Subcutaneous abdominal adipose tissue (tissue), 5 donors: Measurements from ENCODE around the gene ZNF624.

Source experiments
- H3K27ac ChIP-seq: one replicate; pipeline ENCODE4 v1.7.0; 2013; ENCODE audit warnings: low read depth, mild to moderate bottlenecking, inconsistent platforms, low read length, moderate library complexity
- H3K27me3 ChIP-seq, 5 donors: one replicate each; pipeline ENCODE4 v1.7.0; 2013; ENCODE audit warnings: low read length in 5 of 5, inconsistent platforms in 1 of 5; ENCODE audit not compliant: control insufficient read depth in 5 of 5, insufficient read depth in 4 of 5
- H3K36me3 ChIP-seq, 5 donors: one replicate each; pipeline ENCODE4 v1.7.0; 2013; ENCODE audit warnings: low read length in 5 of 5; ENCODE audit not compliant: control insufficient read depth in 5 of 5, insufficient read depth in 5 of 5
- H3K4me1 ChIP-seq, 5 donors: one replicate each; pipeline ENCODE4 v1.7.0; 2013; ENCODE audit warnings: low read length in 5 of 5, mild to moderate bottlenecking in 3 of 5, moderate library complexity in 1 of 5; ENCODE audit not compliant: control insufficient read depth in 5 of 5, insufficient read depth in 5 of 5
- H3K4me3 ChIP-seq, 5 donors: one replicate each; pipeline ENCODE4 v1.7.0; 2013; ENCODE audit warnings: low read length in 5 of 5, low read depth in 1 of 5
- H3K9ac ChIP-seq, 5 donors: one replicate each; pipeline ENCODE4 v1.7.0; 2013; ENCODE audit warnings: low read length in 5 of 5, mild to moderate bottlenecking in 4 of 5, moderate library complexity in 3 of 5
- H3K9me3 ChIP-seq, 5 donors: one replicate each; pipeline ENCODE4 v1.7.0; 2013; ENCODE audit warnings: low read length in 5 of 5; ENCODE audit not compliant: control insufficient read depth in 5 of 5
- donor health status: healthy.
- donor health status: healthy.
- donor health status: healthy.
- donor health status: healthy.
- donor health status: healthy.

The ZNF624 gene

DNA sequence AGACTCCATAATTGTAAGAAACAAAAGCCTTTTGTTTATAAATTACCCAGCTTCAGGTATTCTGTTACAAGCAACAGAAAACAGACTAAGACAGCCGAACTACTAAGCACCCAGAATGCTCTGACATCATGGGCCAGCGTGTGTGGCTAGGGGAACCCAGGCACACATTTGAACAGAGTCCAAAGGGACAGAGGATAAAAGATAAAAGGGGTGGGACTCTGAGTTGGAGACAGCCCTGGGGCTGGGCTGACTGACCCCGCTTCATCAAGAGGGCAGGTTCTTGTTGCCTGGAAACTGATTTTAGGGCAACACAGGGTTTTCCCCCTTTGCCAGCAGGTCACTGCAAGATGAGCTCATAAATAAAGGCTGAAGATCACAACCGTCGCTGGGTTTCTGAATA, 54.1 kb downstream of the ZNF624 start:
- H3K27ac ChIP-seq = no peak overlapping the region

DNA sequence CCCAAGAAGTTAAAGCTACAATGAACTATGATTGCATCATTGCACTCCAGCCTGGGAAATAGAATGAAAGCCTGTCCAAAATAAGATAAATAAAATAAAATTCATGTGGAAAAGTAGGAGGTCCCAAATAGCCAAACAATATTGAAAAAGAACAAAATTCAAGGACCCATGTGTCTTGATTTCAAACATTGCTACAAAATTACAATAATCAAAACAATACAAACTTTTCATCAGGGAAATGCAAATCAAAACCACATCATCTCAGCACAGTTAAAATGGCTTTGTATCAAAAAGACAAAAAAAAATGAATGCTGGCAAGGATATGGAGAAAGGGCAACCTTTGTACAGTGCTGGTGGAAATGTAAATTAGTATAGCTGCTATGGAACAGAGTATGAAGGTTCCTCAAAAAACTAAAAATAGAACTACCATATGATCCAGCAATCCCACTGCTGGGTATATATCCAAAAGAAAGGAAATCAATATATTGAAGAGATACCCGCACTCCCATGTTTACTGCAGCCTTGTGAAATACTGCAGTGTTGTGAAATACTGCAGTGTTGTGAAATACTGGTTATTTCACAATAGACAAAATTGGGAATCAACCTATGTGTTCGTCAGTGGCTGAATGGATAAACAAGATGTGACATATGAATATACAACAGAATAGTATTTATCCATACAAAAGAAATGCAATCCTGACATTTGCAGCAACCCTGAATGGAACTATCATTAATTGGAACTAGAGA, 60.1 kb downstream of the ZNF624 start:
- H3K27me3 ChIP-seq = no peaks in the 10 kb centered on the region
- no peak overlapping the region for H3K27ac ChIP-seq
- H3K9me3 ChIP-seq = no peaks in the 10 kb centered on the region
- peaks cover 0 to 20% (median 11%) of the 10 kb centered on the region in 5 donors for H3K4me1 ChIP-seq
- H3K9ac ChIP-seq = no peak overlapping the region
- H3K36me3 ChIP-seq = no peaks in the 10 kb centered on the region
- no peak overlapping the region for H3K4me3 ChIP-seq

More for the DNA sequence above, 54.1 kb downstream of the ZNF624 start:
- Histone ChIP-seq H3K27me3 (no peaks in the 10 kb centered on the region), H3K4me1 (no peaks in the 10 kb centered on the region), H3K4me3 (no peak overlapping the region), H3K9ac (no peak overlapping the region), H3K36me3 (no peaks in the 10 kb centered on the region), H3K9me3 (peaks cover 0 to 17% (median 8%) of the 10 kb centered on the region in 5 donors)

DNA sequence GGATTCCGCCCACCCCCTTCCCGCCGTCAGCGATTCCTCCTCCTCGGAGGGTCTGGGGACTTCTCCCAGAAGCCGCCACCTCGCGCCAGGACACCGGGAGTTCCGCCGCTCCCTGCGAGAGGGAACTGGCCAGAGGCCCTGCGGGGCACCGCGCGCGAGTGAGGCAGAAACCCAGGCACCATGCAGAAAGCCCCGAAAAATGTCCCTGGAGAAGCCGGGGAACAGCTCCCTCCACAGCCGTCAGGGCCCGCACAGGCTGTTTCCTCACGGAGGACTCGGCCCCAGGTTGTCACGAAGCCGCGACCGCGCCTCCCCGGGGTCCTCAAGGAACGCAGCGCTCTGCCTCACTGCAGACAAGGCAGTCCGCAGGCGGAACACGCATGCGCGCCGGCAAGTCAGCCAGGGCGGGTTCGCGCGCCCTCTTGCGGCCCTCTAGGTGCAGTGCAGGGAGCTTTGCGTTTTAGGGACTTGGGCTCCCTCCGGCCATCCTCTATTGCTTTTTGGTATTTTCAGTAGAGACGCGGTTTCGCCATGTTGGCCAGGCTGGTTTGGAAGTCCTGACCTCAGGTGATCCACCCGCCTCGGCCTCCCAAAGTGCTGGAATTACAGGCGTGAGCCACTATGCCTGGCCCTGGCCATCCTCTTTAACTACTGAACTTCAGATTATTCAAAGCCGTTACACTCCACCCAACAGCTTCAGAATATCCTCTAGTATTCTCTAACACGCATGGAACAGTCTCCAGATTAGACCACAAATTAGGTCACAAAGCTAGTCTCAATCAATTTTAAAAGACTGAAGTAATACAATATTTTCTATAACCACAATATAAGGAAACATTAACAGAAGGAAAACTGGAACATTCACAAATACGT, 64.3 kb downstream of the ZNF624 start:
- peak overlapping the region; percentile 60 for H3K27ac ChIP-seq
- H3K27me3 ChIP-seq = no peaks in the 10 kb centered on the region
- no peaks in the 10 kb centered on the region for H3K36me3 ChIP-seq
- no peaks in the 10 kb centered on the region for H3K9me3 ChIP-seq
- peak overlapping the region in 4 of 5 donors; percentile 68 to 82 (median 76) for H3K9ac ChIP-seq
- H3K4me1 ChIP-seq = peaks cover under 1 to 33% (median 22%) of the 10 kb centered on the region in 5 donors
- peak overlapping the region; percentile 40 to 79 (median 77) for H3K4me3 ChIP-seq

DNA sequence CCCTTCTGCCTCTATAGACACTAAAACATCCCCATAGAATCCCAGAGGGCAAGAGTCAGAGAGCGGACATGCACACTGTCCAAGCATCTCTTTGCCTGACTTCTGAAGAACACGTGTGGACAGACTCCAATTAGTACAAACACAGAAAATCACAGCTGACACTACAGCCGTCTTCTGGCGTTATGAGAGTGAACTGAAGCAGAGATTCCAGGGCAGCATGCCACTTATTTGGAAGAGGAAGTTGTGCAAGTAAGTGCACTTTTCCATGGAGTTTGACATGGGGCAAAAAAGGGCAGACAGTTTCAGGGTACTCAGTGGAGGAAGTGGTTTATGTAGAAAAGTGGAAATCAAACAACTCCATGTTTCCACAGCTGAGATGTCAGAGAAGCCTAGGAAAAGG, 67.9 kb downstream of the ZNF624 start:
- no peak overlapping the region for H3K27ac ChIP-seq
- no peaks in the 10 kb centered on the region for H3K27me3 ChIP-seq
- peaks cover 2 to 29% (median 26%) of the 10 kb centered on the region in 5 donors for H3K4me1 ChIP-seq
- H3K36me3 ChIP-seq = no peaks in the 10 kb centered on the region
- H3K4me3 ChIP-seq = no peak overlapping the region
- peak overlapping the region in 1 of 5 donors; percentile 17 for H3K9ac ChIP-seq
- no peaks in the 10 kb centered on the region for H3K9me3 ChIP-seq

DNA sequence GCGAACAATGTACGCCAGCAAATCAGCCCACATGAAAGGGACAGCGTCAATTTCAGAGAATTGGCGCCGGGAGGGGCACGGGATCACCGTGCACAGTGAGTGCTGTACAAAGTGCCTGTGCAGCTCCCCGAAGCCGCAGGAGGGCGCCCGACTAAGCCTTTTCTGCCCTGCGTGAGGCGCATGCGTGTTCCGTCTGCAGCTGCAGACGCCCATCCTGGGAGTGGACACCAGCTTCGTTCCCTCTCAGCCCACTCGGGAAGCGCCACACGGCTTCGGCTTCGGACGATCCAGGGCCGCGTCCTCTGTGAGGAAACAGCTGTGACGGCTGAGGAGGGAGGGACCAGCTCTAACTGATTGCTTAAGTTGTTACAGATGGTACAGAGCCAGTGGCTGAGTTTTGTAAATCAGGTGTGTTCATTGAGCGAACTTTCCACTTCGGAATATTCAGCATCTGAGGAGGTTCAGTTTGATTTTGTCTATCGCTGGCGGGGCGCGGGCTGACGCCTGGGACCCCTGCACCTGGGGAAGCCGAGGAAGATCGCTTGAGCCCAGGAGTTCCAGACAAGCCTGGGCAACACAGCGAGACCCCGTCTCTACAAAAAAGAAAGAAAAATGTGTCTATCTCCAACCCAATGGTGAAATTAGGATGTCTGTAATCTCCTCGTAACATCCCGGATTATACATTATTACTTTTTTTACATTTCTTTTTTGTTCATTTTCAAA, 69.2 kb downstream of the ZNF624 start:
- Histone ChIP-seq H3K4me1 (peaks cover 2 to 27% (median 24%) of the 10 kb centered on the region in 5 donors), H3K27ac (peak overlapping the region; percentile 37), H3K4me3 (peak overlapping the region in 4 of 5 donors; percentile 40 to 65 (median 61)), H3K36me3 (no peaks in the 10 kb centered on the region), H3K27me3 (peaks cover 0 to 3% (median 0%) of the 10 kb centered on the region in 5 donors), H3K9ac (no peak overlapping the region), H3K9me3 (no peaks in the 10 kb centered on the region)

DNA sequence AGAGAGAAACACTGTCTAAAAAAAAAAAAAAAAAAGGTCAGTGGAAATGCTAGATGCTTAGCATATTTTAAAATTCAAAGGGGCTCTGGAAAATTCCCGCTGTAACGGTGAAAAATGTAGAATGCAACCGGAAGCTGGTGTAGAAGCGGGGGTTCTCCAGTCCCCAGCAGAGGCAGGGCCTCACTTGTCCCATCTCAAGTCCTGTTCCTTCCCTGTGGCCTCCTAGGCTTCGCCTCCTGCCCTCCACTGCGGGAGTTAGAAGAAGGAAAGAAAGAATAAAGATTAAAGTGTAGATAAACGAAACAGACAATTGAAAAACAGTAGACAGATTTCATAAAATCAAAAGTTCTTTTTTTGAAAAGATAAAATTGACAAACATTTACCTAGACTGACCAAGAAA, 69.9 kb downstream of the ZNF624 start:
- Histone ChIP-seq H3K27me3 (peaks cover 0 to 3% (median 0%) of the 10 kb centered on the region in 5 donors), H3K9me3 (no peaks in the 10 kb centered on the region), H3K4me1 (peaks cover 2 to 20% (median 20%) of the 10 kb centered on the region in 5 donors), H3K36me3 (no peaks in the 10 kb centered on the region), H3K4me3 (peak overlapping the region in 4 of 5 donors; percentile 40 to 65 (median 61)), H3K27ac (no peak overlapping the region), H3K9ac (no peak overlapping the region)

DNA sequence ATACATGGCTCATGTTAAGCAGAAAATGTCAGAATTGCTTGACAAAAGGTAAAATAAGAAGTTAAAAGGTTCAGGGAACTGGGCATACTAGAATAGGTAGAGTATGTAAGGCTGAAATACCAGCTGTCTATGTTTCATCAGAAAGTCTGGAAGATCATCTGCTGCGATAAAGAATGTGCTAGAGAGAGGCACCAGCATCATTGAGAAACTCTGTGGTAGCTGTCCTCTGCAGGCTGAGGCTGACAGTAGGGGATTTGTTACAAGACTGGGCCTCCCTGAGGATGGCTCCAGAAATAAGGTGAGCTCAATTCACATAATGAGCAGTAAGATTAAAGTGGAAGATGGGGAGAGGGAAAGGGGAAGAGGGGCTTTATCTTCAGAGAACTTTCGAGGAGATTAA, 80.2 kb downstream of the ZNF624 start:
- no peaks in the 10 kb centered on the region for H3K9me3 ChIP-seq
- H3K4me1 ChIP-seq = peaks cover 1 to 6% (median 5%) of the 10 kb centered on the region in 5 donors
- no peaks in the 10 kb centered on the region for H3K27me3 ChIP-seq
- H3K36me3 ChIP-seq = no peaks in the 10 kb centered on the region
- H3K9ac ChIP-seq = no peak overlapping the region
- H3K27ac ChIP-seq = no peak overlapping the region
- no peak overlapping the region for H3K4me3 ChIP-seq
